T-helper 2 cell treated with Interferon-gamma antibody and Interleukin-4, amounts not matched to agents 5 μg/mL and 100 μg/mL, for 36 hours (primary cell): ENCODE measurements around the gene LAMC2.

ENCODE experiments used
- DNase-seq: peaks from one replicate; pipeline ENCODE4 v3.0.0; 2021; ENCODE audit warnings: low spot score
- H3K27ac Mint-ChIP-seq: one replicate; pipeline ENCODE4 v1.8.0; 2021; ENCODE audit warnings: mild to moderate bottlenecking, mixed read lengths
- H3K27me3 Mint-ChIP-seq: one replicate; pipeline ENCODE4 v1.8.0; 2021; ENCODE audit warnings: low read depth, mixed read lengths
- H3K36me3 Mint-ChIP-seq: one replicate; pipeline ENCODE4 v1.8.0; 2021; ENCODE audit warnings: low read depth, mixed read lengths
- H3K4me1 Mint-ChIP-seq: one replicate; pipeline ENCODE4 v1.8.0; 2021; ENCODE audit warnings: low read depth, mixed read lengths
- H3K4me3 Mint-ChIP-seq: one replicate; pipeline ENCODE4 v1.8.0; 2022; ENCODE audit warnings: mild to moderate bottlenecking, moderate library complexity, mixed read lengths
- H3K9me3 Mint-ChIP-seq: one replicate; pipeline ENCODE4 v1.8.0; 2021; ENCODE audit warnings: mixed read lengths

LAMC2 gene

GRCh38 chr1:183155939-183156338, 30.1 kb upstream of the LAMC2 start:
- H3K4me1 Mint-ChIP-seq, result no peaks in the 10 kb centered on the region
- DNase-seq, result no peak
- no peak overlapping the region for H3K27ac Mint-ChIP-seq
- H3K9me3 Mint-ChIP-seq, result no peaks in the 10 kb centered on the region
- H3K4me3 Mint-ChIP-seq, result no peak overlapping the region
- H3K36me3 Mint-ChIP-seq, result no peaks in the 10 kb centered on the region
- no peaks in the 10 kb centered on the region for H3K27me3 Mint-ChIP-seq

GRCh38 chr1:183159960-183160359, 26.1 kb upstream of the LAMC2 start:
- Mint-ChIP-seq H3K4me3 (no peak overlapping the region), H3K27me3 (no peaks in the 10 kb centered on the region), H3K36me3 (no peaks in the 10 kb centered on the region), H3K9me3 (no peaks in the 10 kb centered on the region), H3K4me1 (no peaks in the 10 kb centered on the region), H3K27ac (no peak overlapping the region)
- no peak for DNase-seq

GRCh38 chr1:183161391-183161790, 24.7 kb upstream of the LAMC2 start:
- Mint-ChIP-seq H3K9me3 (no peaks in the 10 kb centered on the region), H3K4me1 (no peaks in the 10 kb centered on the region), H3K4me3 (no peak overlapping the region), H3K27me3 (no peaks in the 10 kb centered on the region), H3K27ac (no peak overlapping the region), H3K36me3 (no peaks in the 10 kb centered on the region)
- DNase-seq, result no peak

GRCh38 chr1:183163316-183163715, 22.7 kb upstream of the LAMC2 start:
- Mint-ChIP-seq H3K4me3 (no peak overlapping the region), H3K36me3 (no peaks in the 10 kb centered on the region), H3K27me3 (no peaks in the 10 kb centered on the region), H3K9me3 (no peaks in the 10 kb centered on the region), H3K4me1 (no peaks in the 10 kb centered on the region), H3K27ac (no peak overlapping the region)
- no peak for DNase-seq

- no peaks in the 10 kb centered on the region for H3K4me1 Mint-ChIP-seq
- no peak overlapping the region for H3K4me3 Mint-ChIP-seq
- no peak for DNase-seq
- no peaks in the 10 kb centered on the region for H3K27me3 Mint-ChIP-seq
- no peaks in the 10 kb centered on the region for H3K36me3 Mint-ChIP-seq
- no peaks in the 10 kb centered on the region for H3K9me3 Mint-ChIP-seq
- H3K27ac Mint-ChIP-seq, result no peak overlapping the region
Measured at GRCh38 chr1:183164340-183164739, 21.7 kb upstream of the LAMC2 start.

- no peaks in the 10 kb centered on the region for H3K9me3 Mint-ChIP-seq
- H3K27ac Mint-ChIP-seq, result no peak overlapping the region
- no peak overlapping the region for H3K4me3 Mint-ChIP-seq
- H3K27me3 Mint-ChIP-seq, result no peaks in the 10 kb centered on the region
- no peaks in the 10 kb centered on the region for H3K4me1 Mint-ChIP-seq
- no peaks in the 10 kb centered on the region for H3K36me3 Mint-ChIP-seq
- DNase-seq, result no peak
Measured at GRCh38 chr1:183164963-183165362, 21.1 kb upstream of the LAMC2 start.

- Mint-ChIP-seq H3K27me3 (no peaks in the 10 kb centered on the region), H3K36me3 (no peaks in the 10 kb centered on the region)
Measured at GRCh38 chr1:183165456-183165855, 20.6 kb upstream of the LAMC2 start.

GRCh38 chr1:183166454-183166853, 19.6 kb upstream of the LAMC2 start:
- no peaks in the 10 kb centered on the region for H3K4me1 Mint-ChIP-seq
- no peak for DNase-seq
- no peaks in the 10 kb centered on the region for H3K9me3 Mint-ChIP-seq
- no peak overlapping the region for H3K27ac Mint-ChIP-seq
- no peak overlapping the region for H3K4me3 Mint-ChIP-seq
- no peaks in the 10 kb centered on the region for H3K36me3 Mint-ChIP-seq
- no peaks in the 10 kb centered on the region for H3K27me3 Mint-ChIP-seq

More at GRCh38 chr1:183165456-183165855, 20.6 kb upstream of the LAMC2 start:
- H3K4me3 Mint-ChIP-seq, result no peak overlapping the region
- no peak for DNase-seq
- H3K27ac Mint-ChIP-seq, result no peak overlapping the region
- no peaks in the 10 kb centered on the region for H3K4me1 Mint-ChIP-seq
- no peaks in the 10 kb centered on the region for H3K9me3 Mint-ChIP-seq

- Mint-ChIP-seq H3K27me3 (no peaks in the 10 kb centered on the region), H3K9me3 (no peaks in the 10 kb centered on the region), H3K4me3 (no peak overlapping the region), H3K27ac (no peak overlapping the region), H3K36me3 (no peaks in the 10 kb centered on the region), H3K4me1 (no peaks in the 10 kb centered on the region)
- no peak for DNase-seq
Measured at GRCh38 chr1:183167676-183168075, 18.4 kb upstream of the LAMC2 start.

GRCh38 chr1:183168308-183168707, 17.8 kb upstream of the LAMC2 start:
- Mint-ChIP-seq H3K36me3 (no peaks in the 10 kb centered on the region), H3K27me3 (no peaks in the 10 kb centered on the region), H3K4me1 (no peaks in the 10 kb centered on the region), H3K27ac (no peak overlapping the region), H3K9me3 (no peaks in the 10 kb centered on the region), H3K4me3 (no peak overlapping the region)
- DNase-seq, result no peak

- H3K9me3 Mint-ChIP-seq, result no peaks in the 10 kb centered on the region
- no peaks in the 10 kb centered on the region for H3K27me3 Mint-ChIP-seq
- H3K36me3 Mint-ChIP-seq, result no peaks in the 10 kb centered on the region
- no peak overlapping the region for H3K4me3 Mint-ChIP-seq
- DNase-seq, result no peak
- no peak overlapping the region for H3K27ac Mint-ChIP-seq
- no peaks in the 10 kb centered on the region for H3K4me1 Mint-ChIP-seq
Measured at GRCh38 chr1:183173828-183174227, 12.2 kb upstream of the LAMC2 start.

- no peak for DNase-seq
- Mint-ChIP-seq H3K27ac (no peak overlapping the region), H3K27me3 (no peaks in the 10 kb centered on the region), H3K4me3 (no peak overlapping the region), H3K36me3 (no peaks in the 10 kb centered on the region), H3K9me3 (no peaks in the 10 kb centered on the region), H3K4me1 (no peaks in the 10 kb centered on the region)
Measured at GRCh38 chr1:183175631-183176030, 10.4 kb upstream of the LAMC2 start.

GRCh38 chr1:183178545-183178944, 7.5 kb upstream of the LAMC2 start:
- Mint-ChIP-seq H3K27me3 (no peaks in the 10 kb centered on the region), H3K4me1 (no peaks in the 10 kb centered on the region), H3K9me3 (no peaks in the 10 kb centered on the region), H3K4me3 (no peak overlapping the region), H3K27ac (no peak overlapping the region), H3K36me3 (no peaks in the 10 kb centered on the region)
- DNase-seq, result no peak

GRCh38 chr1:183179033-183179432, 7.0 kb upstream of the LAMC2 start:
- Mint-ChIP-seq H3K4me1 (no peaks in the 10 kb centered on the region), H3K27ac (no peak overlapping the region), H3K4me3 (no peak overlapping the region), H3K9me3 (no peaks in the 10 kb centered on the region), H3K27me3 (no peaks in the 10 kb centered on the region), H3K36me3 (no peaks in the 10 kb centered on the region)
- no peak for DNase-seq

GRCh38 chr1:183180218-183180617, 5.8 kb upstream of the LAMC2 start:
- H3K36me3 Mint-ChIP-seq, result no peaks in the 10 kb centered on the region
- no peak for DNase-seq
- H3K4me1 Mint-ChIP-seq, result no peaks in the 10 kb centered on the region
- H3K27me3 Mint-ChIP-seq, result no peaks in the 10 kb centered on the region
- no peaks in the 10 kb centered on the region for H3K9me3 Mint-ChIP-seq
- no peak overlapping the region for H3K27ac Mint-ChIP-seq
- H3K4me3 Mint-ChIP-seq, result no peak overlapping the region
